Activated CD4-positive, alpha-beta T cell treated with anti-CD3 and anti-CD28 coated beads, Interleukin-2, amount 10 ng/mL, durations not matched to agents 24 days and 14 days (primary cell): ENCODE results near the gene MIPEP. TPM values are rescaled to one million over a fixed set of nuclear protein-coding genes. Genes with fewer than 3 reads are reported as not detected.
A peak's percentile ranks its signal among the peaks of the same experiment; 100 is the strongest.

Experiments used
- DNase-seq: peaks from one replicate; pipeline ENCODE4 v3.0.0; 2022
- H3K27ac Mint-ChIP-seq: one replicate; pipeline ENCODE4 v1.8.0; 2022; ENCODE audit warnings: mild to moderate bottlenecking, mixed read lengths
- H3K27me3 Mint-ChIP-seq: one replicate; pipeline ENCODE4 v1.8.0; 2022; ENCODE audit warnings: mixed read lengths
- H3K36me3 Mint-ChIP-seq: one replicate; pipeline ENCODE4 v1.8.0; 2022; ENCODE audit warnings: low read depth, mild to moderate bottlenecking, mixed read lengths
- H3K4me1 Mint-ChIP-seq: one replicate; pipeline ENCODE4 v1.8.0; 2021; ENCODE audit warnings: mixed read lengths
- H3K4me3 Mint-ChIP-seq: one replicate; pipeline ENCODE4 v1.8.0; 2022; ENCODE audit warnings: mild to moderate bottlenecking, moderate library complexity, mixed read lengths
- H3K9me3 Mint-ChIP-seq: one replicate; pipeline ENCODE4 v1.8.0; 2021; ENCODE audit warnings: mixed read lengths
- intact Hi-C: fragments of 100-400 bp; cut with micrococcal nuclease; formaldehyde crosslinking; loops from one replicate; pipeline ENCODE4 v1.15.1; 2023
- total RNA-seq: library from RNA; stranded (reverse); gene quantifications from 2 replicates; pipeline ENCODE4 v1.2.3, GENCODE V29; 2022

The MIPEP gene
- total RNA-seq, 1 donor from 2014 or later, result 10.9 TPM

GRCh38 chr13:23801141-23801540 lies 88.1 kb downstream of the MIPEP start:
- no peaks in the 10 kb centered on the region for H3K9me3 Mint-ChIP-seq

GRCh38 chr13:23799945-23800344 lies 89.3 kb downstream of the MIPEP start:
- Mint-ChIP-seq H3K9me3 (no peaks in the 10 kb centered on the region), H3K36me3 (peaks cover 6% of the 10 kb centered on the region), H3K27ac (no peak overlapping the region), H3K4me1 (peaks cover 6% of the 10 kb centered on the region), H3K4me3 (no peak overlapping the region), H3K27me3 (no peaks in the 10 kb centered on the region)
- intact Hi-C loops, result loop anchor here (10.0 kb wide), 1 partner anchor 85 kb away; the partner anchor contains the start of gene MIPEP
- peak; percentile 61 for DNase-seq

More at GRCh38 chr13:23801141-23801540, 88.1 kb downstream of the MIPEP start:
- no peak for DNase-seq
- H3K4me1 Mint-ChIP-seq, result peaks cover 6% of the 10 kb centered on the region
- no peak overlapping the region for H3K4me3 Mint-ChIP-seq
- intact Hi-C loops, result no loop called here
- no peaks in the 10 kb centered on the region for H3K27me3 Mint-ChIP-seq
- no peak overlapping the region for H3K27ac Mint-ChIP-seq
- H3K36me3 Mint-ChIP-seq, result peaks cover 6% of the 10 kb centered on the region

- Mint-ChIP-seq H3K4me3 (no peak overlapping the region), H3K27me3 (no peaks in the 10 kb centered on the region), H3K36me3 (peaks cover 4% of the 10 kb centered on the region), H3K4me1 (peaks cover 8% of the 10 kb centered on the region), H3K9me3 (no peaks in the 10 kb centered on the region), H3K27ac (peak overlapping the region; percentile 14)
- intact Hi-C loops, result loop anchor here (10.0 kb wide), 1 partner anchor 87 kb away; the partner anchor contains the start of gene MIPEP
- no peak for DNase-seq
Measured at GRCh38 chr13:23797276-23797903, 91.8 kb downstream of the MIPEP start.

GRCh38 chr13:23796551-23796950 lies 92.6 kb downstream of the MIPEP start:
- Mint-ChIP-seq H3K9me3 (no peaks in the 10 kb centered on the region), H3K36me3 (peaks cover 4% of the 10 kb centered on the region), H3K27me3 (no peaks in the 10 kb centered on the region), H3K4me1 (peaks cover 8% of the 10 kb centered on the region), H3K4me3 (no peak overlapping the region), H3K27ac (no peak overlapping the region)
- no peak for DNase-seq
- intact Hi-C loops, result loop anchor here (10.0 kb wide), 1 partner anchor 88 kb away; the partner anchor contains the start of gene MIPEP

- H3K27ac Mint-ChIP-seq, result no peak overlapping the region
- no peaks in the 10 kb centered on the region for H3K9me3 Mint-ChIP-seq
- peaks cover 6% of the 10 kb centered on the region for H3K4me1 Mint-ChIP-seq
- DNase-seq, result no peak
- H3K27me3 Mint-ChIP-seq, result no peaks in the 10 kb centered on the region
- H3K4me3 Mint-ChIP-seq, result no peak overlapping the region
- H3K36me3 Mint-ChIP-seq, result peaks cover 4% of the 10 kb centered on the region
- intact Hi-C loops, result loop anchor here (1.0 to 10.0 kb wide), 3 partner anchors 42 to 90 kb away; partner anchors contain the start of gene MIPEP
Measured at GRCh38 chr13:23794267-23795161, 94.7 kb downstream of the MIPEP start.

- DNase-seq, result no peak
- H3K4me1 Mint-ChIP-seq, result peaks cover 6% of the 10 kb centered on the region
- intact Hi-C loops, result loop anchor here (1.0 to 10.0 kb wide), 3 partner anchors 41 to 91 kb away; partner anchors contain the start of gene MIPEP
- no peak overlapping the region for H3K4me3 Mint-ChIP-seq
- H3K27me3 Mint-ChIP-seq, result no peaks in the 10 kb centered on the region
- H3K27ac Mint-ChIP-seq, result no peak overlapping the region
- peaks cover 3% of the 10 kb centered on the region for H3K36me3 Mint-ChIP-seq
- no peaks in the 10 kb centered on the region for H3K9me3 Mint-ChIP-seq
Measured at GRCh38 chr13:23793711-23794110, 95.5 kb downstream of the MIPEP start.

- DNase-seq, result no peak
- H3K9me3 Mint-ChIP-seq, result no peaks in the 10 kb centered on the region
- intact Hi-C loops, result loop anchor here (10.0 kb wide), 1 partner anchor 92 kb away; the partner anchor contains the start of gene MIPEP
- H3K27me3 Mint-ChIP-seq, result no peaks in the 10 kb centered on the region
- H3K4me1 Mint-ChIP-seq, result peaks cover 6% of the 10 kb centered on the region
- H3K27ac Mint-ChIP-seq, result no peak overlapping the region
- no peaks in the 10 kb centered on the region for H3K36me3 Mint-ChIP-seq
- no peak overlapping the region for H3K4me3 Mint-ChIP-seq
Measured at GRCh38 chr13:23792680-23793079, 96.5 kb downstream of the MIPEP start.

- H3K4me3 Mint-ChIP-seq, result no peak overlapping the region
- no peak for DNase-seq
- no peaks in the 10 kb centered on the region for H3K36me3 Mint-ChIP-seq
- H3K4me1 Mint-ChIP-seq, result peaks cover 2% of the 10 kb centered on the region
- no peaks in the 10 kb centered on the region for H3K27me3 Mint-ChIP-seq
- intact Hi-C loops, result loop anchor here (10.0 kb wide), 1 partner anchor 94 kb away; the partner anchor contains the start of gene MIPEP
- H3K9me3 Mint-ChIP-seq, result no peaks in the 10 kb centered on the region
- no peak overlapping the region for H3K27ac Mint-ChIP-seq
Measured at GRCh38 chr13:23790577-23791170, 98.5 kb downstream of the MIPEP start.

- intact Hi-C loops, result loop anchor here (10.0 kb wide), 1 partner anchor 95 kb away; the partner anchor contains the start of gene MIPEP
- Mint-ChIP-seq H3K4me1 (peaks cover 2% of the 10 kb centered on the region), H3K4me3 (no peak overlapping the region), H3K36me3 (no peaks in the 10 kb centered on the region), H3K9me3 (no peaks in the 10 kb centered on the region), H3K27me3 (no peaks in the 10 kb centered on the region), H3K27ac (no peak overlapping the region)
- no peak for DNase-seq
Measured at GRCh38 chr13:23789576-23790346, 99.4 kb downstream of the MIPEP start.

- H3K9me3 Mint-ChIP-seq, result no peaks in the 10 kb centered on the region
- H3K4me3 Mint-ChIP-seq, result no peak overlapping the region
- intact Hi-C loops, result no loop called here
- no peak for DNase-seq
- H3K4me1 Mint-ChIP-seq, result no peaks in the 10 kb centered on the region
- no peaks in the 10 kb centered on the region for H3K27me3 Mint-ChIP-seq
- H3K27ac Mint-ChIP-seq, result no peak overlapping the region
- no peaks in the 10 kb centered on the region for H3K36me3 Mint-ChIP-seq
Measured at GRCh38 chr13:23788459-23788858, 100.7 kb downstream of the MIPEP start.

GRCh38 chr13:23787464-23787863 lies 101.7 kb downstream of the MIPEP start:
- Mint-ChIP-seq H3K4me1 (no peaks in the 10 kb centered on the region), H3K9me3 (no peaks in the 10 kb centered on the region), H3K4me3 (no peak overlapping the region), H3K27me3 (no peaks in the 10 kb centered on the region), H3K27ac (no peak overlapping the region), H3K36me3 (no peaks in the 10 kb centered on the region)
- intact Hi-C loops, result no loop called here
- no peak for DNase-seq

GRCh38 chr13:23786607-23787006 lies 102.6 kb downstream of the MIPEP start:
- intact Hi-C loops, result no loop called here
- no peaks in the 10 kb centered on the region for H3K4me1 Mint-ChIP-seq
- H3K9me3 Mint-ChIP-seq, result no peaks in the 10 kb centered on the region
- no peaks in the 10 kb centered on the region for H3K27me3 Mint-ChIP-seq
- DNase-seq, result no peak
- no peak overlapping the region for H3K27ac Mint-ChIP-seq
- no peaks in the 10 kb centered on the region for H3K36me3 Mint-ChIP-seq
- no peak overlapping the region for H3K4me3 Mint-ChIP-seq

- Mint-ChIP-seq H3K36me3 (no peaks in the 10 kb centered on the region), H3K27ac (no peak overlapping the region), H3K27me3 (no peaks in the 10 kb centered on the region), H3K4me3 (no peak overlapping the region), H3K4me1 (peaks cover 8% of the 10 kb centered on the region), H3K9me3 (peaks cover 6% of the 10 kb centered on the region)
- intact Hi-C loops, result no loop called here
- no peak for DNase-seq
Measured at GRCh38 chr13:23778879-23779278, 110.3 kb downstream of the MIPEP start.
